ENCODE results near the gene UPP1.
"Not testable (repeated sequence)": the region's sequence is repeated elsewhere in the genome, so short reads cannot be mapped to it uniquely, and the experiment has no call there.

The UPP1 gene

GRCh38 chr7:48089046-48090003 is at the start of gene UPP1:
TSS of gene UPP1 (plus strand) at chr7:48089265. CDS start at chr7:48094784, 5,519 bp downstream.
- DNase-seq = no peak

DNA sequence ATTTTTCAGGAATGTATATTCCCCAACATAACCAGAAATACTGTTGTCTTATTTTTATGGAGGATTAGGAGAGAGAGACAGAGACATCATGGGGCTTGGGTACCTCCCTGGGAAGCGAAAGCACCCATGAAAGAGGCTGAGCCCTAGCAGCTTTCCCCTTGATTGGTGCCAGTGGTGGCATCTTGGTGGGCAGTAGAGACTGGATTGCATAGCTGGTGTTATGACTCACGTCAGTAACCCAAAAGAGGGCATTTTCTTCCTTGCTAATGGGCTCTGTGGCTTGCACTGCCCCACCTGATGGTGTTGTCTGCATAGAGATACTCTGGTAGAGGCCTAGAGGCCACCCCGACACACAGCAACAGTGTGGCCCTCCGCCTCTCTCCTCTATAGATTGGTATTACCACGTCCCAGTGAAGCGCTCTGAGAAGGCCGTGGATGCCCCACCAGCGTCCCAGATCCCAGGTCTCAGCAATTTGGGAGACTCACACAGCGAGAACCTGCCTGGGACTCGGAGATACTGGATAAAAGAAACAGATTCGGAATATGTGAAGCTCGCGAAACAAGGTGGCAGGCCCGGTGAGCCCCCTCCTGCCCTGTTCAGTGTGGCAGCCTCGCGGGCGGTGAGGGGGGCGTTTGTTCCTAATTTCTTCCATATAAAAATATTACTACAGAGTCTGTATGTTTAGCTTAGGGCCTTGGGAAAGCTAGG is 48.0 kb upstream of the UPP1 start:
- no peak for DNase-seq

- DNase-seq = no peak
These were observed 47.5 kb upstream of the UPP1 start for GRCh38 chr7:48041653-48041970.

DNA sequence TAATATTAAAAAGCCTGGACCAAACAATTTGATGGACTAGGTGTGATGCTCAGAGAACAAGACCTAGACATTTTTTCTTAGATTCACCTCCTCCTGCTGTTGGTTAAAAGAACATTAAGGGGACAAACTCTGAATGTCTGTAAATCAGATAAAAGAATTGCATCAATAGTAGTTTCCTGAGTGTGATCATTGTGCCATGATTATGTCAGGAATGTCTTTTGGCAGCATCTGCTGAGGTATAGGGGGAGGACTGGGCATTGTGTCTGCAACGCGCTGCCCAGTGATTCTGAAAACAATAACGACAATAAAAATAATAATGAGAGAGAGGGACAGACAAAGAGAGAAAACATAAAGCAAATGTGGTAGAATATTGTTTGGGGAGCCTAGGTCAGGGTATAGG is 46.8 kb upstream of the UPP1 start:
- no peak for DNase-seq

- DNase-seq = no peak
These were observed 46.4 kb upstream of the UPP1 start for GRCh38 chr7:48042636-48043035.

- no peak for DNase-seq
These were observed 43.8 kb upstream of the UPP1 start for GRCh38 chr7:48045195-48045765.

DNA sequence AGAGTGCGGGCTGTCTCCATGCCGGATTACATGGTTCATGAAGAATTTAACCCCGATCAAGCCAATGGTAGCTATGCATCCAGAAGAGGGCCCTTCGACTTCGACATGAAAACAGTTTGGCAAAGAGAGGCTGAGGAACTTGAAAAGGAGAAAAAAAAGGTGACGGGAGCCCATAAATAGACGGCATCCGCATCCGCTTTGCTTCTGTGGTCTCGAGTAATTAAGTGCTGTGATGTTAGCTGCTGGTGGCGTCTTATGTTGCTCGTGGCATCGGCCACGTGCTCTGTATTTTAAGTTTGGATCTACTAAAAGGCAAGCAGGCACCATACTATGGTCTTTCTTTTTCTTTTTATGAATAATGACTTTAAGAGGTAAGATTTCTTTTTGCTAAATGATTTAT is 42.6 kb upstream of the UPP1 start:
- no peak for DNase-seq

DNA sequence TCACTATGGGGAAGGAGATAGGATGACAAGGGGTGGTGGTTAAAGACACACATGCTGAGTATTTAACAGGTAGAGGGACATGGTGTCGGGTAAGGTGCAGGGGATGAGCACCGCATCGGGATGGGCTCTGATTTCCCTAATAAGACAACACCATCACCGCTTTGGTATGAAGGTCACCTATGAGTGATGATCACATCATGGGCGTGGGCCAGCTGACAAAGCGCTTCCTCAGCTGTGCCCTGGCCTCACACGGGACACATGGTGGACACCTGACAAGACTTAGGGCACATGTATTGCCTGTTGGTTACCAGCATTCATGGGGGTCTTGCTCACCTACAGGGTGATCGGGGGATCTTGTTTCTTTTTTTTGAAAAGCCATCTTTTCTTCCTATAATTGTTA is 41.0 kb upstream of the UPP1 start:
- DNase-seq = no peak

DNA sequence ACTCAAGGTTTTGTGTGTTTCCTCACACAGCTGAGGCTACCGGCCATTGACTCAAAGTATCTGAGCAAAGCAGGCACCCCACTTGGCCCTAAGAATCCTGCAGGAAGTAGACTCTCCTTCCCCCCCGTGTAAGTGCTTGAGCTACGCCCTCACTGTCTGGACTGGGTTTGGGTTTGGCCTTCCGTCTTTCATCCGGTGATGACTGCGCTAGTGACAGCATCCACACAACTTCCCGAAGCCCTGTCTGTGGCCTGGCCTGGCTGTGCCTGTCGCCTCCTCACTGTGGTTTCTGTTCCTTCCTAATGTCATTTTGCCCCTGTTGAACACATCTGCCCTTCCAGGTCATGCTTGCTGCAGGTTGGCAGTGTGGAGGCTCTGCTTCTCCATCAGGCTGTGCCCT is 39.2 kb upstream of the UPP1 start:
- DNase-seq = no peak

DNA sequence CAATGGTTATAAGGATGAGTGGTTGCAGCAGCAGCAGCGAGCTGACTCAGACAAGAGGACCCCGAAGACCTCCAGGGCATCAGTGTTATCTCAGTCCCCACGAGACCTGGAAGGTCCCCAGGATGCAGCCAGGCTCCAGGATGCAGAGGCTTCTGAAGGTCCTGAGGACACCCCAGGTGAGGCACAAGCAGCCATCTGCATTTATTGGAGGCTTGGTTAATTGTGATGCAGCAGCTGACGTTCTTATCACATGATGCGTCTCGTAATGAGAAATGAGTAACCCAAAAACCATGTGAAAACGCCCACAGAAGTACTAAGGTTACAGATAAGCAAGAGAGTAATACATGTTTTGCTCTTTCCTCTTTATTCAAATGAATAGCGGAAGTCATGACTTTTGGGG is 36.3 kb upstream of the UPP1 start:
- no peak for DNase-seq

DNA sequence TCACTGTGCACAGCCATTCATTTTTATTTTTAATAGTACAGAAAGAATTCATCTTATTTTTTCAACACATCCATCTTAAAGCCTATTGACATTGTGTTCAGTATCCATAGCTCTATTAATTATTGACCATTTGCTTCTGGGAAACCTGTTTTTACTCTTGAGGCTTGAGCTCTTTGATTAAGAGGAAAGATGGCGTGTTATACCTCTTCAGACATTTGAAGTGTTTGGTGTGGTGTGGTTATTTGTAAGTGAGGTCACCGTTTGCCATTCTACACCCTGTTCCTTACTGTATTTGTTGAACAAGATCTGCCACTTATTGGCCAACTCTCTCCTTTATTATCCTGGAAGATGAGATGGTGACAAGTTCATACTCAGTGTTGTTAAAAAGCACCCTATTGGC is 35.3 kb upstream of the UPP1 start:
- no peak for DNase-seq

DNA sequence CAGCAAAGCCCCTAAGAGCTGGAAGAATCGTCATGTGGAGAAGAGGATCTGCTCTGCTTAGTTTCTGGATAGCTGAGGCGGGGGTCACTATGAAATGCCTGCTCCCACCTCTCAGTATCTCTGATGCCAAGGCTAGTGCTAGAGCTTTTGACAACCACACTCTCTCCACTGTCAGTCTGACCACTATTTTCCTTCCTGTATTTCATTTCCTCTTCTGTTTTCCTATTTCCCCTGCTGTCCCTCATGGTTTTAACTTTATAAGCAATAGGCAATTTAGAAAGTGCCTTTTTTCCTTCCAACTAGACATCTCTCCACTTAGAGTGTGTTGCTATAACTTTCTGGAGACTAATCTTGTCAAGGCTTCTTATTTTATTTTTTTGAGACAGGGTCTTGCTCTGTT is 30.1 kb upstream of the UPP1 start:
- no peak for DNase-seq

GRCh38 chr7:48059706-48060105 is 29.4 kb upstream of the UPP1 start:
- no peak for DNase-seq

DNA sequence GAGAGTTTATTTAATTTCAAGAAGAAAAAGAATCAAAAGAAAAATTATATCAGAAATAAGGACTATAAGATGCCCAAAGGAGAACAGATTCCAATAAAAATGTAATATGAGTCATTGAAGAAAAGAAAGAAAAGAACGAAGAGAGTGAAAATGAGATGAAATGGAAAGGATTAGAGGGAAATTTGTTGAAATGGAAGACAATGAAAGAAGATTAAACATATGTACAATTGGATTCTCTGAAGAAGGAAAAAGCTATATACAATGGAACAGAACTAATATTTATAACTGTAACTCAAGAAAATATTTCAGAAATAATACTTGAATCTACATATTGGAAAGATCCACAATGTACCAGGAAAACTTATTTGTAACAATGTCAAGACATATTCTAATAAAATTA is 25.1 kb upstream of the UPP1 start:
- no peak for DNase-seq

DNA sequence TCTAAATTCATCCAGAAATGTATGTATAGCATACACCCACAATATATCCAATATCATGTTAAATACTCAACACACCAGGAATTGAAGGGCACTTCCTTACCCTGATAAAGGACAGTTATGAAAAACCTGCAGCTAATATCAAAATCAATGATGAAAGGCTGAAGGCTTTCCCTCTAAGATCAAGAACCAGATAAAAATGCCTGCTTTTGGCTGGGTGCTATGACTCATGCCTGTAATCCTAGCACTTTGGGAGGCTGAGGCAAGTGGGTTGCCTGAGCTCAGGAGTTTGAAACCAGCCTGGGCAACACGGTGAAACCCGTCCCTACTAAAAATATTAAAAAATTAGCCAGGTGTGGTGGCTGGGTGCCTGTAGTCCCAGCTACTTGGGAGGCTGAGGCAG is 21.6 kb upstream of the UPP1 start:
- DNase-seq = no peak

GRCh38 chr7:48074204-48074654 is 14.8 kb upstream of the UPP1 start:
- DNase-seq = no peak

DNA sequence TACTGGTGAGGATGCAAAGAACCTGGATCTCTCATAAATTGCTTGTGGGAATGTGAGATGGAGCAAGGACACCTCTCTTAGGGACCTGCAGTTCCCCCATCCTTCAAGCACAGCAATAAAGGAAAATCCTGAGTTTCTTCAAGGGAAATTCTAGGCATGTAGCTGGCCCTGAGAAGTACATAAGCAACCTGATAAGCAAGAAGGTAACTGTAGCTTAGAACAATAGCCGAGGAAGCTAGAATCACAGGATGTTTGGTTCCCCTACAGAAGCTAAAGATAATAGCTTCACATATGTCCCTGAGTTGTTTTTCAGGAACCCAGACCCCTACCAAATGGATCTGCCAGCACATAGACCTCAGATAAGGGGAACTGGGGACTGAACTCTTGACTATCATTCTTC is 11.6 kb upstream of the UPP1 start:
- no peak for DNase-seq

DNA sequence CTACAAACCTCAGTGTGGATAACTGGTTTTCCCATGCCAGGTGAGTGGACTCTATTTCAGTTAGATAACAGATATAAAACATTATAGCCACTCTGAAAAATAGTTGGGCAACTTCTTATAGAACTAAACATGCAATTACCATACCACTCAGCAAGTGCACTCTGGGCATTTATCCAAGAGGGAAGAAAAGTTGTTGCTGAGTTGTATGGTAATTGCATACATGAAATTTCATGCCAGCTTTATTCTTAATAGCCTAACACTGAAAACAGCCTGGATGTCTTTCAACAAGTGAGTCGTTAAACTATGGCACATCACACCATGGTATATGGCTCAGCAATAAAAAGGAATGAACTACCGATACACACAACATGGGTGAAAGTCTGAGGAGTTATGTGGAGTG is 10.6 kb upstream of the UPP1 start:
- no peak for DNase-seq

- DNase-seq = not testable (repeated sequence)
These were observed 6.7 kb upstream of the UPP1 start for GRCh38 chr7:48082378-48082777.

- DNase-seq = no peak
These were observed 5.8 kb upstream of the UPP1 start for GRCh38 chr7:48083114-48083830.

DNA sequence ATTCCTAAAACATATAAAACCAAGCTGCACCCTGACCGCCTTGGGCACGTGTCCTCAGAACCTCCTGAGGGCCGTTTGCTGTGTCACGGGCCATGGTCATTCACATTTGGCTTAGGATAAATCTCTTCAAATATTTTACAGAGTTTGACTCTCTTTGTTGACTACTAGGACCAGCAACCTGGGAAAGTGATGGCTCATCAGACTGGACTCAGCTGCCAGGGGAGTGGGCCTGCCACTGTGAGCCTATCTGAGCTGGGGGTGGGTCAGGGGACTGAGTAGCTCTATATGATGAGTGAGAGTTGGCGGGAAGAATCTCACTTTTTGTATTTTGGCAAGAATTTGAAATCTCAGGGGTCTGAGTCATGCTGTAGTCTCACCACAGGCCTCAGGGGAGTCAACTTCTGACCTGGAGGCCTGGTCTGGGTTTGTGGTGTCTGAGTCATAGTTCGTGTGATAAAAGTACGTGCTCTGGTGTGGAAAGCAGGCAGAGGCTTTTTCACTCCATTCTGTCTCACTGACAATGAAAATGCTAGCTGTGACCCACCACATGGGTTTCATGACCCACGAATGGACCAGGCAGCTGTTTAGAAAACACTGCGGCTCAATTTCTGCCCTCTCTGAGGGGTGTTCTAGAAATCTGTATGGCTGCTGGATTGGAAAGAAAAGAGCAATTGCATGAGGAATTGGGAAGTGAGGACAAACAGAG is 4.2 kb upstream of the UPP1 start:
- no peak for DNase-seq

DNA sequence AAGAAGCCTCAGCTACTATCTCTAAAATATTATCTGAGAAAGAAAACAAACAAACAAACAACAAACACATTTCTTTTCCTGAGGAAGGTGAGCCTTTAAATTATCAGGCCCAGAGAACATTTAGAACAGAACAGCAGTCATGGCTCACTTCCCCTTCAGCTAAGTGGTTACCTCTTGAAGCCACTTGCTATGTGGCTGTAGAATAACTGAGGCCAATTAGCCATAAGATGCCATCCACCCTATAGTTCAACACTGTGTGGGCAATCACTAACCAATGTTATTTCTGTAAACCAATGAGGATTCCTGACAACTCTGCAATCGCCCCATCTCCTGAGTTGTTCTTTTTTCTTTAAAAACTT is 3.7 kb upstream of the UPP1 start:
- DNase-seq = no peak

DNA sequence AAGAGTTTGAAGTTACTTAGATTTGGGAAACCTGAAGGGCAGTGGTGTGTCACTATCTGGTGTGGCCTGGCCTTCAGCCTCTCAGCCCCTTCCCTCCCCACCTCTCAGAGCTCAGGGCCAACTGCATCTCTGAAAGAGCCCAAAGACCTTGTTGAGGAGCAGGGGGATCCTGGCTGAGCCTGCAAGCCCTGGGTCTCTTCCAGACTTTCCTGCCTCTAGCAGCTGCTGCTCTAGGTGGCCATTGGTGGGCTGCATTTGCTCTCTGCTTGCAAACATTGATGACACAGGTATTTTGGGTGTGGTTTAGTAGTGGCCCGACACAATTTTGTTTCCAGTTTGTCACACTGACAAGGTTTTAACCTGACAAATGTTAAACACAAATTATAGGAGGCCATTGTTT is 3.1 kb upstream of the UPP1 start:
- DNase-seq = no peak
